Dendritic cell treated with granulocyte-macrophage colony-stimulating factor and Interleukin-4, amounts not matched to agents 40 ng/mL and 50 ng/mL, for 4 days (primary cell): ENCODE data around the gene ZNF594.
A peak's percentile ranks its signal among the peaks of the same experiment; 100 is the strongest.
"Not testable (repeated sequence)": the region's sequence is repeated elsewhere in the genome, so short reads cannot be mapped to it uniquely, and the experiment has no call there.

ENCODE experiments used
- H3K27ac Mint-ChIP-seq: one replicate; pipeline ENCODE4 v1.8.0; 2022; ENCODE audit warnings: mild to moderate bottlenecking, mixed read lengths
- H3K27me3 Mint-ChIP-seq: one replicate; pipeline ENCODE4 v1.8.0; 2022; ENCODE audit warnings: mild to moderate bottlenecking, mixed read lengths
- H3K36me3 Mint-ChIP-seq: one replicate; pipeline ENCODE4 v1.8.0; 2022; ENCODE audit warnings: low read depth, mixed read lengths
- H3K4me1 Mint-ChIP-seq: one replicate; pipeline ENCODE4 v1.8.0; 2022; ENCODE audit warnings: low read depth, mixed read lengths
- H3K4me3 Mint-ChIP-seq: one replicate; pipeline ENCODE4 v1.8.0; 2022; ENCODE audit warnings: mild to moderate bottlenecking, moderate library complexity, mixed read lengths
- H3K9me3 Mint-ChIP-seq: one replicate; pipeline ENCODE4 v1.8.0; 2022; ENCODE audit warnings: mixed read lengths
- intact Hi-C: fragments of 100-400 bp; cut with micrococcal nuclease; formaldehyde crosslinking; loops from one replicate; pipeline ENCODE4 v1.15.0; 2022

Gene ZNF594

GRCh38 chr17:5217562-5217961 is 25.9 kb upstream of the ZNF594 start:
- H3K9me3 Mint-ChIP-seq, H3K27me3 Mint-ChIP-seq, H3K27ac Mint-ChIP-seq, intact Hi-C loops, H3K4me3 Mint-ChIP-seq: not testable (repeated sequence)
- Mint-ChIP-seq H3K36me3 (peaks cover 100% of the 10 kb centered on the region), H3K4me1 (peaks cover 42% of the 10 kb centered on the region)

- Mint-ChIP-seq H3K4me1 (peaks cover 70% of the 10 kb centered on the region), H3K9me3 (no peaks in the 10 kb centered on the region), H3K36me3 (peaks cover 79% of the 10 kb centered on the region), H3K27me3 (no peaks in the 10 kb centered on the region), H3K4me3 (peak overlapping the region; percentile 55), H3K27ac (peak overlapping the region; percentile 70)
- intact Hi-C loops: no loop called here
Measured at GRCh38 chr17:5211458-5211857, 19.8 kb upstream of the ZNF594 start.

GRCh38 chr17:5210614-5211252 is 19.1 kb upstream of the ZNF594 start:
- Mint-ChIP-seq H3K27ac (peak overlapping the region; percentile 70), H3K4me1 (peaks cover 68% of the 10 kb centered on the region), H3K36me3 (peaks cover 72% of the 10 kb centered on the region), H3K9me3 (no peaks in the 10 kb centered on the region), H3K27me3 (no peaks in the 10 kb centered on the region), H3K4me3 (peak overlapping the region; percentile 55)
- intact Hi-C loops: no loop called here

GRCh38 chr17:5210091-5210490 is 18.4 kb upstream of the ZNF594 start:
- intact Hi-C loops: no loop called here
- Mint-ChIP-seq H3K27me3 (no peaks in the 10 kb centered on the region), H3K4me3 (no peak overlapping the region), H3K9me3 (no peaks in the 10 kb centered on the region), H3K36me3 (peaks cover 65% of the 10 kb centered on the region), H3K4me1 (peaks cover 63% of the 10 kb centered on the region), H3K27ac (peak overlapping the region; percentile 70)

GRCh38 chr17:5209396-5209795 is 17.7 kb upstream of the ZNF594 start:
- H3K4me3 Mint-ChIP-seq: no peak overlapping the region
- H3K4me1 Mint-ChIP-seq: peaks cover 63% of the 10 kb centered on the region
- H3K9me3 Mint-ChIP-seq: no peaks in the 10 kb centered on the region
- peaks cover 60% of the 10 kb centered on the region for H3K36me3 Mint-ChIP-seq
- no peak overlapping the region for H3K27ac Mint-ChIP-seq
- intact Hi-C loops: no loop called here
- H3K27me3 Mint-ChIP-seq: no peaks in the 10 kb centered on the region

- no peak overlapping the region for H3K4me3 Mint-ChIP-seq
- peaks cover 16% of the 10 kb centered on the region for H3K4me1 Mint-ChIP-seq
- intact Hi-C loops: no loop called here
- no peaks in the 10 kb centered on the region for H3K27me3 Mint-ChIP-seq
- no peaks in the 10 kb centered on the region for H3K9me3 Mint-ChIP-seq
- peaks cover 21% of the 10 kb centered on the region for H3K36me3 Mint-ChIP-seq
- no peak overlapping the region for H3K27ac Mint-ChIP-seq
Measured at GRCh38 chr17:5203908-5204294, 12.2 kb upstream of the ZNF594 start.

- H3K36me3 Mint-ChIP-seq: peaks cover 15% of the 10 kb centered on the region
- H3K27me3 Mint-ChIP-seq: no peaks in the 10 kb centered on the region
- no peak overlapping the region for H3K4me3 Mint-ChIP-seq
- peaks cover 11% of the 10 kb centered on the region for H3K4me1 Mint-ChIP-seq
- H3K27ac Mint-ChIP-seq: no peak overlapping the region
- intact Hi-C loops: no loop called here
- no peaks in the 10 kb centered on the region for H3K9me3 Mint-ChIP-seq
Measured at GRCh38 chr17:5203178-5203907, 11.7 kb upstream of the ZNF594 start.

GRCh38 chr17:5201011-5201410 is 9.3 kb upstream of the ZNF594 start:
- Mint-ChIP-seq H3K36me3 (peaks cover 15% of the 10 kb centered on the region), H3K9me3 (no peaks in the 10 kb centered on the region), H3K27ac (no peak overlapping the region), H3K27me3 (no peaks in the 10 kb centered on the region), H3K4me3 (no peak overlapping the region), H3K4me1 (peaks cover 5% of the 10 kb centered on the region)
- intact Hi-C loops: no loop called here

GRCh38 chr17:5200360-5200759 is 8.7 kb upstream of the ZNF594 start:
- no peaks in the 10 kb centered on the region for H3K27me3 Mint-ChIP-seq
- no peaks in the 10 kb centered on the region for H3K9me3 Mint-ChIP-seq
- intact Hi-C loops: no loop called here
- peaks cover 15% of the 10 kb centered on the region for H3K36me3 Mint-ChIP-seq
- H3K4me1 Mint-ChIP-seq: peaks cover 5% of the 10 kb centered on the region
- no peak overlapping the region for H3K27ac Mint-ChIP-seq
- no peak overlapping the region for H3K4me3 Mint-ChIP-seq

GRCh38 chr17:5198472-5198871 is 6.8 kb upstream of the ZNF594 start:
- Mint-ChIP-seq H3K27me3 (no peaks in the 10 kb centered on the region), H3K9me3 (no peaks in the 10 kb centered on the region), H3K4me3 (no peak overlapping the region), H3K27ac (no peak overlapping the region), H3K36me3 (peaks cover 4% of the 10 kb centered on the region), H3K4me1 (no peaks in the 10 kb centered on the region)
- intact Hi-C loops: no loop called here

- Mint-ChIP-seq H3K27ac (no peak overlapping the region), H3K4me3 (no peak overlapping the region), H3K36me3 (peaks cover 21% of the 10 kb centered on the region), H3K27me3 (no peaks in the 10 kb centered on the region), H3K4me1 (peaks cover 20% of the 10 kb centered on the region), H3K9me3 (peaks cover 7% of the 10 kb centered on the region)
- intact Hi-C loops: loop anchor here (5.0 kb wide), 1 partner anchor 117 kb away; the partner anchor contains the start of gene ZFP3
Measured at GRCh38 chr17:5194346-5194745, 2.7 kb upstream of the ZNF594 start.

GRCh38 chr17:5184288-5184687 is 7.4 kb downstream of the ZNF594 start:
- H3K4me3 Mint-ChIP-seq: no peak overlapping the region
- no peak overlapping the region for H3K27ac Mint-ChIP-seq
- H3K36me3 Mint-ChIP-seq: peaks cover 65% of the 10 kb centered on the region
- H3K27me3 Mint-ChIP-seq: no peaks in the 10 kb centered on the region
- H3K9me3 Mint-ChIP-seq: peaks cover 93% of the 10 kb centered on the region
- H3K4me1 Mint-ChIP-seq: no peaks in the 10 kb centered on the region
- intact Hi-C loops: loop anchor here (5.0 kb wide), 1 partner anchor 92 kb away; no protein-coding TSS in a partner anchor

GRCh38 chr17:5183410-5183793 is 8.3 kb downstream of the ZNF594 start:
- Mint-ChIP-seq H3K27ac (no peak overlapping the region), H3K4me1 (no peaks in the 10 kb centered on the region), H3K36me3 (peaks cover 64% of the 10 kb centered on the region), H3K9me3 (peaks cover 97% of the 10 kb centered on the region), H3K27me3 (no peaks in the 10 kb centered on the region), H3K4me3 (no peak overlapping the region)
- intact Hi-C loops: loop anchor here (5.0 kb wide), 1 partner anchor 91 kb away; no protein-coding TSS in a partner anchor

- H3K27me3 Mint-ChIP-seq: no peaks in the 10 kb centered on the region
- no peak overlapping the region for H3K4me3 Mint-ChIP-seq
- H3K4me1 Mint-ChIP-seq: no peaks in the 10 kb centered on the region
- H3K9me3 Mint-ChIP-seq: peaks cover 93% of the 10 kb centered on the region
- H3K27ac Mint-ChIP-seq: no peak overlapping the region
- intact Hi-C loops: loop anchor here (5.0 kb wide), 1 partner anchor 91 kb away; no protein-coding TSS in a partner anchor
- peaks cover 58% of the 10 kb centered on the region for H3K36me3 Mint-ChIP-seq
Measured at GRCh38 chr17:5182597-5183409, 8.9 kb downstream of the ZNF594 start.
